ENCODE data around the gene FOXK1.

- no peak for TF ChIP-seq TARDBP (IDR thresholded peaks at IDR 0.05)
- no peak for TF ChIP-seq ZNF384 (IDR thresholded peaks at IDR 0.05)
- TF ChIP-seq SP1 (IDR thresholded peaks at IDR 0.05) = no peak
- TF ChIP-seq SUZ12 (IDR thresholded peaks at IDR 0.05) = no peak
- TF ChIP-seq ARNT (IDR thresholded peaks at IDR 0.05) = no peak
- no peak for TF ChIP-seq ELF4 (IDR thresholded peaks at IDR 0.05)
- TF ChIP-seq BHLHE40 (IDR thresholded peaks at IDR 0.05; ENCODE audit: borderline replicate concordance) = no peak
- TF ChIP-seq FOXM1 (IDR thresholded peaks at IDR 0.05; ENCODE audit: borderline replicate concordance) = no peak
- TF ChIP-seq NFRKB (IDR thresholded peaks at IDR 0.05) = no peak
- no peak for TF ChIP-seq CTBP1 (IDR thresholded peaks at IDR 0.05; ENCODE audit: borderline replicate concordance)
Measured at GRCh38 chr7:4709187-4709586, 27.1 kb downstream of the FOXK1 start.

Data from HEK293T (cell line).